Panc1 (cell line): ENCODE results near the gene TSC22D4. TPM values are rescaled to one million over a fixed set of nuclear protein-coding genes. Genes with fewer than 3 reads are reported as not detected.
A peak's percentile ranks its signal among the peaks of the same experiment; 100 is the strongest.

Source experiments
- ATAC-seq: fragments of 200-7000 bp; cut with Tn5 transposase; 2 replicates; pipeline ENCODE4 v1.9.1; 2020; ENCODE audit warnings: mild to moderate bottlenecking, moderate library complexity
- BruUV-seq: library from RNA; stranded (reverse); fragments of 400-500 nt; replicated peaks from 2 replicates; lab custom pipeline; 2021; lab: Mats Ljungman, UMichigan
- CTCF ChIA-PET: fragments of 300-600 bp; sonication (Branson Sonifier 250); formaldehyde crosslinking; loops from one replicate; lab custom pipeline; 2022; ENCODE audit warnings: antibody characterized with exemption; lab: Charles Lee
- POLR2A ChIA-PET: fragments of 300-600 bp; sonication (Branson Sonifier 250); formaldehyde crosslinking; loops from one replicate; lab custom pipeline; 2022; ENCODE audit warnings: antibody characterized with exemption; lab: Charles Lee
- DNase-seq: peaks from one replicate; pipeline ENCODE4 v3.0.0-alpha.2; 2010; ENCODE audit warnings: low read depth, low spot score
- H3K27ac ChIP-seq: 2 replicates; pipeline ENCODE4 v1.5.1; 2011; ENCODE audit warnings: mild to moderate bottlenecking, low read length, inconsistent platforms
- H3K27me3 ChIP-seq: fragments of 200-500 bp; sonication (Bioruptor generic); 2 replicates; pipeline ENCODE4 v1.6.0; 2014; ENCODE audit warnings: low read length, inconsistent platforms; ENCODE audit not compliant: control insufficient read depth, insufficient read depth
- H3K36me3 ChIP-seq: fragments of 200-500 bp; sonication (Bioruptor generic); 2 replicates; pipeline ENCODE4 v1.5.1; 2014; ENCODE audit warnings: inconsistent platforms, mild to moderate bottlenecking, low read length, moderate library complexity; ENCODE audit not compliant: control insufficient read depth, insufficient read depth
- H3K4me1 ChIP-seq: 2 replicates; pipeline ENCODE4 v1.5.1; 2011; ENCODE audit warnings: inconsistent platforms, mild to moderate bottlenecking, low read length, moderate library complexity; ENCODE audit not compliant: control insufficient read depth, insufficient read depth
- H3K4me3 ChIP-seq, 2 experiments: 2 replicates each; pipeline ENCODE4 v1.5.1; 2011 to 2012; ENCODE audit warnings: low read depth in 2 of 2, low read length in 2 of 2, mild to moderate bottlenecking in 2 of 2, inconsistent platforms in 1 of 2, moderate library complexity in 1 of 2
- H3K9me3 ChIP-seq: fragments of 200-500 bp; sonication (Bioruptor generic); 2 replicates; pipeline ENCODE4 v1.5.1; 2014; ENCODE audit warnings: low read depth, mild to moderate bottlenecking, inconsistent platforms, low read length, moderate library complexity; ENCODE audit not compliant: control insufficient read depth, insufficient read depth
- CTCF ChIP-seq: fragments of 450-650 bp; IDR thresholded peaks from 2 replicates; pipeline ENCODE4 v1.5.1; 2017; ENCODE audit warnings: mild to moderate bottlenecking
- POLR2AphosphoS5 ChIP-seq: IDR thresholded peaks from 2 replicates; pipeline ENCODE4 v1.6.1; 2012; ENCODE audit warnings: mild to moderate bottlenecking, low read depth, low read length, moderate library complexity
- REST ChIP-seq, 2 experiments: IDR thresholded peaks; 2 replicates each; pipeline ENCODE4 v1.6.1; 2011 to 2012; ENCODE audit warnings: low read depth in 2 of 2, control low read depth in 1 of 2, low read length in 1 of 2, mild to moderate bottlenecking in 1 of 2, moderate library complexity in 1 of 2; ENCODE audit not compliant: insufficient read depth in 1 of 2
- SIN3A ChIP-seq: IDR thresholded peaks from 2 replicates; pipeline ENCODE4 v1.6.1; 2012; ENCODE audit warnings: low read depth, mild to moderate bottlenecking, low read length, moderate library complexity, borderline replicate concordance; ENCODE audit not compliant: insufficient read depth
- TCF7L2 ChIP-seq: IDR thresholded peaks from 2 replicates; pipeline ENCODE4 v1.6.1; 2011; ENCODE audit warnings: mild to moderate bottlenecking, low read depth, low read length, inconsistent platforms
- in situ Hi-C: cut with HindIII; loops from 2 replicates; pipeline ENCODE4 v1.10.0; 2016; ENCODE audit warnings: low sequenced_read_pairs, low pct_unique_long_range_greater_than_20kb
- intact Hi-C: fragments of 100-400 bp; cut with micrococcal nuclease; formaldehyde crosslinking; loops from one replicate; pipeline ENCODE4 v1.10.0; 2022; ENCODE audit not compliant: unreplicated experiment
- total RNA-seq: library from RNA; stranded (reverse); gene quantifications from one replicate; pipeline ENCODE4 v1.2.1, GENCODE V29; 2021; ENCODE audit not compliant: unreplicated experiment

The TSC22D4 gene
- total RNA-seq, 1 experiment from 2014 or later = 82.6 TPM

- ChIA-PET POLR2A (no interaction called here), CTCF (interaction anchor here (1.0 kb wide), 1 partner anchor 62 kb away, joined by 3 read pairs; no protein-coding TSS in a partner anchor)
- no peak for TF ChIP-seq POLR2AphosphoS5
- TF ChIP-seq CTCF = no peak
- no peak for TF ChIP-seq SIN3A
- TF ChIP-seq REST (IDR thresholded peaks at IDR 0.05; ENCODE audit: insufficient read depth in 1 of 2, low read depth in 2 of 2, low read length in 1 of 2) = no peak
- TF ChIP-seq TCF7L2 = no peak
- ATAC-seq (no peak), DNase-seq (no peak)
- no peaks in the 10 kb centered on the region for H3K9me3 ChIP-seq
- no peaks in the 10 kb centered on the region for H3K27me3 ChIP-seq
- peak overlapping the region; percentile 88; the same call in 1 of the 2 replicates for H3K27ac ChIP-seq
- no peaks in the 10 kb centered on the region; the same call in 1 of the 2 replicates for H3K36me3 ChIP-seq
- no TSS peak for BruUV-seq
- peaks cover 33% of the 10 kb centered on the region for H3K4me1 ChIP-seq
- H3K4me3 ChIP-seq = peak overlapping the region; percentile 95 to 97
- in situ Hi-C loops = no loop called here
- intact Hi-C loops = no loop called here
These were observed 1.1 kb downstream of the TSC22D4 start for GRCh38 chr7:100477871-100478267.

GRCh38 chr7:100476903-100477870 lies 1.8 kb downstream of the TSC22D4 start:
- in situ Hi-C loops (no loop called here), intact Hi-C loops (no loop called here)
- no peaks in the 10 kb centered on the region for H3K27me3 ChIP-seq
- H3K36me3 ChIP-seq = no peaks in the 10 kb centered on the region; the same call in 1 of the 2 replicates
- ChIA-PET CTCF (interaction anchor here (1.0 kb wide), 1 partner anchor 63 kb away, joined by 3 read pairs; no protein-coding TSS in a partner anchor), POLR2A (no interaction called here)
- TF ChIP-seq CTCF = no peak; the same call in 1 of the 2 replicates
- TF ChIP-seq POLR2AphosphoS5 = no peak
- no peak for TF ChIP-seq SIN3A
- TF ChIP-seq REST (IDR thresholded peaks at IDR 0.05; ENCODE audit: insufficient read depth in 1 of 2, low read depth in 2 of 2, low read length in 1 of 2) = no peak
- TF ChIP-seq TCF7L2 = no peak
- H3K4me1 ChIP-seq = peaks cover 27% of the 10 kb centered on the region
- DNase-seq (no peak), ATAC-seq (peak; percentile 8; the same call in 1 of the 2 replicates)
- H3K9me3 ChIP-seq = no peaks in the 10 kb centered on the region
- peak overlapping the region; percentile 64 for H3K27ac ChIP-seq
- no TSS peak for BruUV-seq
- H3K4me3 ChIP-seq = peak overlapping the region; percentile 95 to 97
